IMR-90 (cell line): ENCODE results near the gene PPP1R13L.

Experiments
- BHLHE40 ChIP-seq: fragments of 150-350 bp; IDR thresholded peaks from 2 replicates; pipeline ENCODE4 v1.6.1; 2016; ENCODE audit warnings: mild to moderate bottlenecking, low read depth, low read length
- CEBPB ChIP-seq: IDR thresholded peaks from 2 replicates; pipeline ENCODE4 v1.6.1; 2012; ENCODE audit warnings: low read depth, low read length, improper control_type of control experiment
- CHD1 ChIP-seq: IDR thresholded peaks from 2 replicates; pipeline ENCODE4 v1.6.1; 2012; ENCODE audit warnings: low read depth, low read length, improper control_type of control experiment
- FOS ChIP-seq: fragments of 150-350 bp; IDR thresholded peaks from 2 replicates; pipeline ENCODE4 v1.6.1; 2016; ENCODE audit warnings: low read depth, low read length
- MAFK ChIP-seq: IDR thresholded peaks from 2 replicates; pipeline ENCODE4 v1.6.1; 2012; ENCODE audit warnings: low read depth, low read length, improper control_type of control experiment
- MAZ ChIP-seq: IDR thresholded peaks from 2 replicates; pipeline ENCODE4 v1.6.1; 2012; ENCODE audit warnings: low read depth, mild to moderate bottlenecking, low read length, improper control_type of control experiment, moderate library complexity, borderline replicate concordance
- MXI1 ChIP-seq: IDR thresholded peaks from 2 replicates; pipeline ENCODE4 v1.6.1; 2012; ENCODE audit warnings: low read depth, mild to moderate bottlenecking, low read length, moderate library complexity, borderline replicate concordance
- POLR2A ChIP-seq: IDR thresholded peaks from 2 replicates; pipeline ENCODE4 v1.6.1; 2012; ENCODE audit warnings: mild to moderate bottlenecking, low read depth, low read length
- RAD21 ChIP-seq: IDR thresholded peaks from 2 replicates; pipeline ENCODE4 v1.6.1; 2012; ENCODE audit warnings: low read length, improper control_type of control experiment
- RFX5 ChIP-seq: IDR thresholded peaks from 2 replicates; pipeline ENCODE4 v1.8.0; 2012; ENCODE audit warnings: low read depth, mild to moderate bottlenecking, low read length, moderate library complexity
- SMC3 ChIP-seq: fragments of 150-350 bp; IDR thresholded peaks from 2 replicates; pipeline ENCODE4 v1.6.1; 2016; ENCODE audit warnings: low read depth, mild to moderate bottlenecking, antibody characterized with exemption, low read length, moderate library complexity
- TF ChIP-seq, protein P1 (sequence below): conservative IDR thresholded peaks from 2 replicates; pipeline ENCODE4 v1.5.1; 2012; ENCODE audit warnings: mild to moderate bottlenecking, low read depth, low read length, improper control_type of control experiment
- TF ChIP-seq, protein P2 (sequence below): fragments of 150-350 bp; IDR thresholded peaks from 2 replicates; pipeline ENCODE4 v1.6.1; 2017; ENCODE audit warnings: mild to moderate bottlenecking, antibody characterized with exemption, low read length, low read depth
- TF ChIP-seq, protein P3 (sequence below): fragments of 150-350 bp; IDR thresholded peaks from 2 replicates; pipeline ENCODE4 v1.6.1; 2016; ENCODE audit warnings: low read depth, mild to moderate bottlenecking, low read length, moderate library complexity, borderline replicate concordance

DNA sequence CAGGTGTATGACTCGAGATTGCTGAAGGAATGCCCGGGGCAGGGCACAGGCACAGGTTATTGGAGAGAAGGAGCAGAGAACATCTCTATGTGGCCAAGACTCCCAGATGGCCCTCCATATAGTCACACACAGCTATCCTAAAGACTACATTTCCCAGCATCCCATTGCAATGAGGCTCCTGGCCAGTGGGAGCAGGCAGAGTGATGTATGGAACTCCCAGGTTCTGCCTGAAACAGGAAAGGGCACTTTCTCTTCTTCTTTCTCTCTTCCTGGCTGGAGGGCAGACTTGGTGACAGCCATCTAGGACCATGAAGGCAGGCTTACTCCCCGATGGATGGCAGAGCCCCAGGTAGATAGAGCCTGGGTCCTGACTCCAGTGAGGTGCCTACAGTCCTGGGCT is 13.5 kb downstream of the PPP1R13L start:
- no peak for TF ChIP-seq CHD1
- TF ChIP-seq, protein P1, sequence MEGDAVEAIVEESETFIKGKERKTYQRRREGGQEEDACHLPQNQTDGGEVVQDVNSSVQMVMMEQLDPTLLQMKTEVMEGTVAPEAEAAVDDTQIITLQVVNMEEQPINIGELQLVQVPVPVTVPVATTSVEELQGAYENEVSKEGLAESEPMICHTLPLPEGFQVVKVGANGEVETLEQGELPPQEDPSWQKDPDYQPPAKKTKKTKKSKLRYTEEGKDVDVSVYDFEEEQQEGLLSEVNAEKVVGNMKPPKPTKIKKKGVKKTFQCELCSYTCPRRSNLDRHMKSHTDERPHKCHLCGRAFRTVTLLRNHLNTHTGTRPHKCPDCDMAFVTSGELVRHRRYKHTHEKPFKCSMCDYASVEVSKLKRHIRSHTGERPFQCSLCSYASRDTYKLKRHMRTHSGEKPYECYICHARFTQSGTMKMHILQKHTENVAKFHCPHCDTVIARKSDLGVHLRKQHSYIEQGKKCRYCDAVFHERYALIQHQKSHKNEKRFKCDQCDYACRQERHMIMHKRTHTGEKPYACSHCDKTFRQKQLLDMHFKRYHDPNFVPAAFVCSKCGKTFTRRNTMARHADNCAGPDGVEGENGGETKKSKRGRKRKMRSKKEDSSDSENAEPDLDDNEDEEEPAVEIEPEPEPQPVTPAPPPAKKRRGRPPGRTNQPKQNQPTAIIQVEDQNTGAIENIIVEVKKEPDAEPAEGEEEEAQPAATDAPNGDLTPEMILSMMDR, result no peak
- no peak for TF ChIP-seq POLR2A
- TF ChIP-seq MAFK, result no peak
- TF ChIP-seq MXI1, result no peak
- TF ChIP-seq CEBPB, result no peak
- TF ChIP-seq RFX5, result no peak
- no peak for TF ChIP-seq SMC3
- TF ChIP-seq, protein P2, sequence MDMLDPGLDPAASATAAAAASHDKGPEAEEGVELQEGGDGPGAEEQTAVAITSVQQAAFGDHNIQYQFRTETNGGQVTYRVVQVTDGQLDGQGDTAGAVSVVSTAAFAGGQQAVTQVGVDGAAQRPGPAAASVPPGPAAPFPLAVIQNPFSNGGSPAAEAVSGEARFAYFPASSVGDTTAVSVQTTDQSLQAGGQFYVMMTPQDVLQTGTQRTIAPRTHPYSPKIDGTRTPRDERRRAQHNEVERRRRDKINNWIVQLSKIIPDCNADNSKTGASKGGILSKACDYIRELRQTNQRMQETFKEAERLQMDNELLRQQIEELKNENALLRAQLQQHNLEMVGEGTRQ, result no peak
- TF ChIP-seq RAD21, result no peak
- no peak for TF ChIP-seq BHLHE40
- TF ChIP-seq MAZ, result no peak
- TF ChIP-seq, protein P3, sequence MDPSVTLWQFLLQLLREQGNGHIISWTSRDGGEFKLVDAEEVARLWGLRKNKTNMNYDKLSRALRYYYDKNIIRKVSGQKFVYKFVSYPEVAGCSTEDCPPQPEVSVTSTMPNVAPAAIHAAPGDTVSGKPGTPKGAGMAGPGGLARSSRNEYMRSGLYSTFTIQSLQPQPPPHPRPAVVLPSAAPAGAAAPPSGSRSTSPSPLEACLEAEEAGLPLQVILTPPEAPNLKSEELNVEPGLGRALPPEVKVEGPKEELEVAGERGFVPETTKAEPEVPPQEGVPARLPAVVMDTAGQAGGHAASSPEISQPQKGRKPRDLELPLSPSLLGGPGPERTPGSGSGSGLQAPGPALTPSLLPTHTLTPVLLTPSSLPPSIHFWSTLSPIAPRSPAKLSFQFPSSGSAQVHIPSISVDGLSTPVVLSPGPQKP, result no peak
- TF ChIP-seq FOS, result no peak
